ENCODE measurements around the gene COL24A1. TPM values are rescaled to one million over a fixed set of nuclear protein-coding genes. Genes with fewer than 3 reads are reported as not detected.

Gene COL24A1
- total RNA-seq, 1 experiment from 2014 or later = 0.35 TPM

GRCh38 chr1:86068841-86069756, 87.5 kb downstream of the COL24A1 start:
- H3K27ac ChIP-seq (ENCODE audit: insufficient read length, low read depth, low read length) = no peak overlapping the region
- H2BK5ac ChIP-seq (ENCODE audit: insufficient read length, low read length) = no peak overlapping the region
- H3K56ac ChIP-seq (ENCODE audit: insufficient read length, low read depth, low read length) = no peak overlapping the region
- no peak overlapping the region for H2BK15ac ChIP-seq (ENCODE audit: low read depth, low read length)
- H2BK12ac ChIP-seq (ENCODE audit: insufficient read length, low read depth, low read length) = no peak overlapping the region
- no peak overlapping the region for H3K4ac ChIP-seq (ENCODE audit: low read depth, low read length)
- H3K27me3 ChIP-seq (ENCODE audit: insufficient read depth, low read length) = no peaks in the 10 kb centered on the region
- Mint-ChIP-seq H3K4me3 (no peak overlapping the region), H3K36me3 (ENCODE audit: insufficient read depth in 1 of 3, low read depth in 3 of 3) (no peaks in the 10 kb centered on the region; a peak in 1 of 7 replicates), H3K27ac (no peak overlapping the region; a peak in 1 of 7 replicates), H3K9me3 (no peaks in the 10 kb centered on the region), H3K4me1 (peaks cover 11 to 18% of the 10 kb centered on the region in 2 experiments), H3K27me3 (ENCODE audit: low read depth) (peaks cover 1% of the 10 kb centered on the region; the same call in 1 of the 2 replicates)
- no peaks in the 10 kb centered on the region for H4K20me1 ChIP-seq (ENCODE audit: control insufficient read depth, insufficient read depth, insufficient read length)
- TF ChIP-seq, protein P1, sequence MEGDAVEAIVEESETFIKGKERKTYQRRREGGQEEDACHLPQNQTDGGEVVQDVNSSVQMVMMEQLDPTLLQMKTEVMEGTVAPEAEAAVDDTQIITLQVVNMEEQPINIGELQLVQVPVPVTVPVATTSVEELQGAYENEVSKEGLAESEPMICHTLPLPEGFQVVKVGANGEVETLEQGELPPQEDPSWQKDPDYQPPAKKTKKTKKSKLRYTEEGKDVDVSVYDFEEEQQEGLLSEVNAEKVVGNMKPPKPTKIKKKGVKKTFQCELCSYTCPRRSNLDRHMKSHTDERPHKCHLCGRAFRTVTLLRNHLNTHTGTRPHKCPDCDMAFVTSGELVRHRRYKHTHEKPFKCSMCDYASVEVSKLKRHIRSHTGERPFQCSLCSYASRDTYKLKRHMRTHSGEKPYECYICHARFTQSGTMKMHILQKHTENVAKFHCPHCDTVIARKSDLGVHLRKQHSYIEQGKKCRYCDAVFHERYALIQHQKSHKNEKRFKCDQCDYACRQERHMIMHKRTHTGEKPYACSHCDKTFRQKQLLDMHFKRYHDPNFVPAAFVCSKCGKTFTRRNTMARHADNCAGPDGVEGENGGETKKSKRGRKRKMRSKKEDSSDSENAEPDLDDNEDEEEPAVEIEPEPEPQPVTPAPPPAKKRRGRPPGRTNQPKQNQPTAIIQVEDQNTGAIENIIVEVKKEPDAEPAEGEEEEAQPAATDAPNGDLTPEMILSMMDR (conservative IDR thresholded peaks at IDR 0.05) = no peak
- no peak overlapping the region for H2AFZ ChIP-seq (ENCODE audit: low read length)
- H3K79me2 ChIP-seq (ENCODE audit: insufficient read depth, low read length) = no peaks in the 10 kb centered on the region
- H4K8ac ChIP-seq (replicated peaks; ENCODE audit: insufficient read length, low read depth, low read length) = no peak overlapping the region
- no peak overlapping the region for H3T11ph ChIP-seq (ENCODE audit: low read length)
- no peak overlapping the region for H3K4me2 ChIP-seq (ENCODE audit: insufficient read depth, insufficient read length, low read length)
- H3K79me1 ChIP-seq (ENCODE audit: insufficient read depth, low read depth, low read length, poor library complexity, severe bottlenecking) = no peaks in the 10 kb centered on the region
- no peak overlapping the region for H4K5ac ChIP-seq (ENCODE audit: insufficient read length, low read depth, low read length)
- H3K18ac ChIP-seq (ENCODE audit: insufficient read length, low read depth, low read length) = no peak overlapping the region
- no peaks in the 10 kb centered on the region; the same call in 1 of the 2 replicates for H3K4me1 ChIP-seq (ENCODE audit: insufficient read depth, low read length)
- H3K9me3 ChIP-seq (ENCODE audit: control insufficient read depth, low read depth, low read length) = no peaks in the 10 kb centered on the region
- no peak overlapping the region for H2BK120ac ChIP-seq (ENCODE audit: low read depth, low read length, poor library complexity, severe bottlenecking)
- H3K9ac ChIP-seq (ENCODE audit: extremely low read depth, insufficient read length, low read length) = no peak overlapping the region
- H2BK20ac ChIP-seq (ENCODE audit: low read depth, low read length, poor library complexity, severe bottlenecking) = no peak overlapping the region
- H3K23me2 ChIP-seq (ENCODE audit: insufficient read length, low read depth, low read length, poor library complexity, severe bottlenecking) = no peaks in the 10 kb centered on the region
- no CpG with 5 or more reads among the region's 3 CpGs for WGBS (ENCODE audit: extremely low coverage, insufficient read length, low lambda C conversion rate)
- no peak overlapping the region for H3K14ac ChIP-seq (ENCODE audit: insufficient read depth, low read length)
- no peak overlapping the region for H4K91ac ChIP-seq (ENCODE audit: insufficient read length, low read depth, low read length)
- no peak overlapping the region for H2AK5ac ChIP-seq (ENCODE audit: insufficient read length, low read length)
- H3K23ac ChIP-seq (ENCODE audit: insufficient read length, low read depth, low read length) = no peak overlapping the region
- no peak for DNase-seq
